Thymus (tissue), 11 donors: ENCODE results near the gene CLTC. TPM values are rescaled to one million over a fixed set of nuclear protein-coding genes. Genes with fewer than 3 reads are reported as not detected.

Experiments used
- DNase-seq, 9 donors: peaks; one replicate each; pipeline ENCODE4 v3.0.0-alpha.2; 2013; ENCODE audit warnings: low spot score in 9 of 9, low read depth in 6 of 9, missing footprints in 1 of 9
- H3K27ac ChIP-seq, 2 donors: one replicate each; pipeline ENCODE4 v1.5.1; 2013; ENCODE audit warnings: control low read depth in 1 of 2, low read depth in 1 of 2, low read length in 1 of 2, mild to moderate bottlenecking in 1 of 2, moderate library complexity in 1 of 2
- H3K27me3 ChIP-seq, 2 donors: one replicate each; pipeline ENCODE4 v1.5.1; 2013; ENCODE audit warnings: low read length in 1 of 2; ENCODE audit not compliant: control insufficient read depth in 2 of 2, insufficient read depth in 1 of 2
- H3K36me3 ChIP-seq, 2 donors: one replicate each; pipeline ENCODE4 v1.5.1; 2013; ENCODE audit warnings: low read length in 1 of 2, mild to moderate bottlenecking in 1 of 2, moderate library complexity in 1 of 2; ENCODE audit not compliant: control insufficient read depth in 2 of 2, insufficient read depth in 2 of 2
- H3K4me1 ChIP-seq, 2 donors: one replicate each; pipeline ENCODE4 v1.5.1; 2013; ENCODE audit warnings: low read length in 2 of 2; ENCODE audit not compliant: control insufficient read depth in 2 of 2, insufficient read depth in 2 of 2
- H3K4me3 ChIP-seq, 2 donors: one replicate each; pipeline ENCODE4 v1.5.1; 2013; ENCODE audit warnings: low read length in 2 of 2, control low read depth in 1 of 2, mild to moderate bottlenecking in 1 of 2
- H3K9me3 ChIP-seq, 2 donors: one replicate each; pipeline ENCODE4 v1.5.1; 2013; ENCODE audit warnings: low read length in 1 of 2, mild to moderate bottlenecking in 1 of 2; ENCODE audit not compliant: control insufficient read depth in 2 of 2, insufficient read depth in 1 of 2
- WGBS: extraction: QIAGEN DNeasy Blood & Tissue Kit; methylation state at CpG from one replicate; pipeline ENCODE4 v1.1.7; 2013; 5-methylcytosine and 5-hydroxymethylcytosine counted together
- polyA plus RNA-seq: library from polyadenylated mRNA; stranded (reverse); fragments of 200-250 nt; gene quantifications from one replicate; pipeline ENCODE4 v1.2.3, GENCODE V29; 2013
- total RNA-seq: library from RNA; stranded (reverse); fragments of 120-200 nt; gene quantifications from one replicate; pipeline ENCODE4 v1.2.4, GENCODE V29; 2013
- donor health status: healthy.

CLTC gene
- total and polyA plus RNA-seq, 2 donors: 89.0 to 127 TPM

DNA sequence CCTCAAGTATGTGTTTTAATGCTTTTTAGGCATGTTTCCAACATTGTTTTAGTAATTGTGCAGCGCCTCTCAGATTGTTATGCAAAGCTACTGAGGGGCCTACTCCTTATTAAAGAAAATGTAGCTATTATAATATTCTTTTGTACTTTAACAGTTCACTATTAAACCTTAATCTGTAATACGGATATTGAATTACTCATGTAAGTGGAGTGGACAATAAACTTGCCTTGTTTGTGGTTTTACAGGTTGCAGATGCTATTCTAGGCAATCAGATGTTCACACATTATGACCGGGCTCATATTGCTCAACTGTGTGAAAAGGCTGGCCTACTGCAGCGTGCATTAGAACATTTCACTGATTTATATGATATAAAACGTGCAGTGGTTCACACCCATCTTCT, 46.5 kb downstream of the CLTC start:
- 94% methylated on average over 5 of the region's 5 CpGs for WGBS
- Histone ChIP-seq H3K4me1 (no peaks in the 10 kb centered on the region), H3K27me3 (no peaks in the 10 kb centered on the region), H3K9me3 (no peaks in the 10 kb centered on the region), H3K27ac (no peak overlapping the region), H3K36me3 (peaks cover 26 to 86% of the 10 kb centered on the region in 2 donors), H3K4me3 (no peak overlapping the region)
- no peak for DNase-seq

DNA sequence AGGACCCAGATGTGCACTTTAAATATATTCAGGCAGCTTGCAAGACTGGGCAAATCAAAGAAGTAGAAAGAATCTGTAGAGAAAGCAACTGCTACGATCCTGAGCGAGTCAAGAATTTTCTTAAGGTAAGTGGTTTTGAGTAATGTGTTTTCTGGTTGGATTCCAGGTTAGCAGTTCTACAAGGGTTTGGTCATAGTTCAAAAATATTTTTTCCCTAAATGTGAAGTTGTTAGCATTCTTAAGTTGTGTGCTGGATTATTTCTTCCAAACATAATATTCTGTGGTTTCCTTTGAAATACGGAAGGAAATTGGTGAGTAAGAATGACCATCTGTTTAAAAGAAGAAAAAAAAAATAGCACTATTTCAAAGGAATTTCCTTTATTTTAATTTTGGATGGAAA, 49.1 kb downstream of the CLTC start:
- H3K27me3 ChIP-seq: no peaks in the 10 kb centered on the region
- 43% methylated on average over 3 of the region's 3 CpGs for WGBS
- no peak overlapping the region for H3K27ac ChIP-seq
- no peaks in the 10 kb centered on the region for H3K9me3 ChIP-seq
- no peak overlapping the region for H3K4me3 ChIP-seq
- no peak for DNase-seq
- H3K36me3 ChIP-seq: peaks cover 20 to 83% of the 10 kb centered on the region in 2 donors
- no peaks in the 10 kb centered on the region for H3K4me1 ChIP-seq

DNA sequence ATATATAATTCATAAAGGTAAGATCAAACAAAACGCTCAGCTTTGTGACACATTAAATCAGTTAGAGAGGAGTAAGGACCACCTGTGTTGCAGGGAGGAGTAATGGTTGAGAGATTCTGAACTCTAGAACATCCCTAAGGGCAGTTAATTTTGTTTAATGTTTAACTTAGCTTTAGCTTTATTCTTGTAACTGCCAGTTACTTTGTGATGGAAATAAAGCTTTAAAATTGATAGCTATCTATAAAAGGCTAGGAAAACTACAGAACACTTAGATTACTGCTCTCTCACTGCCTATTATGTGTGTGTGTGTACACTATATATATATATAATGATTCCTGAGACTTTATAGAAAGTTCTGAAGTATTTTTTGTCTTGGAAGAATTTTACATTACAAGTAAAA, 49.7 kb downstream of the CLTC start:
- 78% methylated on average over 1 of the region's 1 CpG for WGBS
- DNase-seq: no peak
- Histone ChIP-seq H3K4me3 (no peak overlapping the region), H3K27me3 (no peaks in the 10 kb centered on the region), H3K4me1 (no peaks in the 10 kb centered on the region), H3K9me3 (no peaks in the 10 kb centered on the region), H3K27ac (no peak overlapping the region), H3K36me3 (peaks cover 19 to 83% of the 10 kb centered on the region in 2 donors)

DNA sequence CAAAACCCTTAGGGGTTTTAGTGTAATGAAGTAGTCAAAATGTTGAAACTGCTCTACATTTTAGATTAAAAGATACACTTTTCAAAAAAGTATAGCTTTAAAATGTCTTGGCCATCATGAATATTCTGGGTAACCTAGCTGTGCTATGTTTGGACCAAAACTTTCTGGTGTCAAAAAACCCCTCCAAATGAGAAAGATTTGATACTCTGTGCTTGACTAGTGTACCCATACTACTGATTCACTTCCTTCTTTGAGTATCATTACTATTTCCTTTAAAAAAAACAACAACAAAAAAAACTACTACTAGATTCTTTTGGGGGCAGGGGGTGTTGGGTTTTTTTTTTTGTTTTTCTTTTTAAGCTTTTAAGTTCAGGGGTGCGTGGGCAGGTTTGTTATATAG, 50.2 kb downstream of the CLTC start:
- peaks cover 15 to 82% of the 10 kb centered on the region in 2 donors for H3K36me3 ChIP-seq
- no peak overlapping the region for H3K27ac ChIP-seq
- no peak overlapping the region for H3K4me3 ChIP-seq
- WGBS: 98% methylated on average over 1 of the region's 1 CpG
- no peak for DNase-seq
- H3K4me1 ChIP-seq: no peaks in the 10 kb centered on the region
- H3K27me3 ChIP-seq: no peaks in the 10 kb centered on the region
- H3K9me3 ChIP-seq: no peaks in the 10 kb centered on the region

DNA sequence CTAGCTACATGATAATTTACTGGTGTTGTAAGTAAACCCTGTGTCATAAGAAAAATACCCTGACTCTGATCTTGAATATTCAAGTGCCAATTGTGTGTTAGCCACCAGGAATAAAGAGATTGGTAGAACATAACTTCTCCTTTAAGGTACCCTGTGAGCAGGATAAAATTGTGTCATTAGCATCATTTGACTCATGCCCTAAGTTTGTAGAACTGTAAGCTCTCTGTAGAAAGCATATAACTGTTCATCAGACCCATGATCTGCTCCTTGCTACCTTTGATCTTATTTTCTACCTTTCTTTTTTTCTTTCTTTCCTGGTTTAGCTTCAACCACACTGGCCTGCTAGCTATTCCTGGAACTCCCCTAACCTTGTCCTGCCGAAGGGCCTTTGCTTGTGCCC, 51.7 kb downstream of the CLTC start:
- H3K27ac ChIP-seq: no peak overlapping the region
- H3K27me3 ChIP-seq: no peaks in the 10 kb centered on the region
- no peak overlapping the region for H3K4me3 ChIP-seq
- no peaks in the 10 kb centered on the region for H3K4me1 ChIP-seq
- peaks cover 10 to 84% of the 10 kb centered on the region in 2 donors for H3K36me3 ChIP-seq
- no peaks in the 10 kb centered on the region for H3K9me3 ChIP-seq
- 98% methylated on average over 1 of the region's 1 CpG for WGBS
- no peak for DNase-seq

DNA sequence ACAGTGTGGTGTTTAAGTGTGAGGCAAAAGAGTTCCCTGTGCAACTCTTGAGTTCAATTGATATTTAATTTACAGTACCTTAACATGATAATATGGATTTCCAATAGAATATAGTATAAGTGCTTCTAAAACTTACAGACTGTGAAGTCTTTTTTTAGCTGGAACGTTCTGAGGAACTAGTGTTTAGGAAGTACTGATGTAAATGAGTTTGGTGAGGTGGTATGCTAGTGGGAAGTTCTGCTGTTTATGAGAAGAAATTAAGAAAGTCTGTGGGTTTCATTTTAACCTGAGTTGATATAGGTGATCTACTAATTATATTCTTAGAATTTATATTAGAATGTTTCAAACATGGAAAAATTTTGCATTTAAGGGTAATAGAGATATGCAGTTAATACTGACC, 55.5 kb downstream of the CLTC start:
- Histone ChIP-seq H3K9me3 (no peaks in the 10 kb centered on the region), H3K27ac (no peak overlapping the region), H3K36me3 (peaks cover 19 to 83% of the 10 kb centered on the region in 2 donors), H3K4me3 (no peak overlapping the region), H3K4me1 (no peaks in the 10 kb centered on the region), H3K27me3 (no peaks in the 10 kb centered on the region)
- 58% methylated on average over 1 of the region's 1 CpG for WGBS
- no peak for DNase-seq

DNA sequence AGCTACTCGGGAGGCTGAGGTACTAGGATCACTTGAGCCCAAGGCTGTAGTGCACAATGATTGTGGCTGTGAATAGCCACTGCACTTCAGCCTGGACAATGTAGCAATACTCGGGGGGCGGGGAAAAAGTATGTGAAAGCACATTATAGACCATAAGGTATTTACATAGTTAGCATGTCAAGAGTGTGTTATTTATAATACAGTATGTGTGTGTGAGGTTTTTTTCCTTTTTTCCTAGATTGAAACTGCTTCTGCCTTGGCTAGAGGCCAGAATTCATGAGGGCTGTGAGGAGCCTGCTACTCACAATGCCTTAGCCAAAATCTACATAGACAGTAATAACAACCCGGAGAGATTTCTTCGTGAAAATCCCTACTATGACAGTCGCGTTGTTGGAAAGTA, 57.0 kb downstream of the CLTC start:
- WGBS: 96% methylated on average over 7 of the region's 7 CpGs
- peaks cover 29 to 84% of the 10 kb centered on the region in 2 donors for H3K36me3 ChIP-seq
- no peak for DNase-seq

DNA sequence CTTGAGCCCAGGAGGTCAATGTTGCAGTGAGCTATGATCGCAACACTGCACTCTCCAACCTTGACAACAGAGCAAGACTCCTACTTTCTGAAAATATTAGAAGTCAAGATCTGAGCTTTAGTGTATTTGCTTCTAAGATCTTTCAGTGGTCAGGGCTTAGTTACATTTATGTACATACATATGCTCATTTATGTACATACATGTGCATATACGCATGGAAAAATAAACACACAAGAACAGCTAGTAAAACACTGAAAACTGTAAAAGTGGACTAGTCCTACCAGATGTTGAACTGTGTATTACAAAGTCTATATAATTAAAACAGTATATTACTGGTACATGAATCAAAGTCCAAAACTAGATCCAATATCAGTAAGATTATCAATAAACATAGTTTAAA, 59.2 kb downstream of the CLTC start:
- no peak for DNase-seq
- 67% methylated on average over 2 of the region's 2 CpGs for WGBS
- Histone ChIP-seq H3K36me3 (peaks cover 34 to 89% of the 10 kb centered on the region in 2 donors), H3K27ac (no peak overlapping the region), H3K27me3 (no peaks in the 10 kb centered on the region), H3K4me3 (no peak overlapping the region), H3K4me1 (no peaks in the 10 kb centered on the region), H3K9me3 (no peaks in the 10 kb centered on the region)

More for the DNA sequence above, 57.0 kb downstream of the CLTC start:
- Histone ChIP-seq H3K4me1 (no peaks in the 10 kb centered on the region), H3K27ac (no peak overlapping the region), H3K4me3 (no peak overlapping the region), H3K9me3 (no peaks in the 10 kb centered on the region), H3K27me3 (no peaks in the 10 kb centered on the region)

DNA sequence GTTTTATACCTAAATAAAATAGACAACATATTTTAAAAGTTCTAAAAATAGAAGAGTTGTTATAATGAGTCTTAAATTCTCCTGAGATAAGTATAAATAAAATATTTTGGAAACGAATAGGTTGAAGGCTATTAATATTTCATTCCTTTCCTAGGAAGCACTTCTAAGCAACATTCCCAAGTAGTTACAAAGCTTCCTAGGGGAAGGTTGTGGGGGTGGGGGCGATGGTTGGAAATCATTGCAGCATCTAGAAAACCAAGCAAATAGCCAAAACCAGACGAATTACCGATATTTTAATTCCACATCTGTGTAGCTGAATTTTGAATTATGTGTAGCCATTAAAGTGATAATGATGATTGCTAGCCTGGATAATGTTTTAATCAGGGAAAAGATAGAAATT, 60.6 kb downstream of the CLTC start:
- H3K27me3 ChIP-seq: no peaks in the 10 kb centered on the region
- no peak overlapping the region for H3K27ac ChIP-seq
- peaks cover 42 to 90% of the 10 kb centered on the region in 2 donors for H3K36me3 ChIP-seq
- H3K4me1 ChIP-seq: no peaks in the 10 kb centered on the region
- DNase-seq: no peak
- WGBS: 99% methylated on average over 4 of the region's 4 CpGs
- no peaks in the 10 kb centered on the region for H3K9me3 ChIP-seq
- no peak overlapping the region for H3K4me3 ChIP-seq

DNA sequence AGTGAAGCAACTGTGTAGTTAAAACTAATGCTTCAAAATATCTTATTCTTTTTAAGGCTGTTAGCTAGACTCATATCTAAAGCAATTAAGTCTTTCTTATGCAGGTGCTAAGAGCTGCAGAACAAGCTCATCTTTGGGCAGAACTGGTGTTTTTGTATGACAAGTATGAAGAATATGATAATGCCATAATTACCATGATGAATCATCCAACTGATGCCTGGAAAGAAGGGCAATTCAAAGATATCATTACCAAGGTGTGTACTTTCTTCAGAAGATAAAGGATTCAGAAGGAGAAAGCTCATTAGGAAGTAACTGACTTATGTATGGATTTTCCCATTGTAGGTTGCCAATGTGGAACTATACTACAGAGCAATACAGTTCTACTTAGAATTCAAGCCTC, 63.6 kb downstream of the CLTC start:
- H3K27ac ChIP-seq: no peak overlapping the region
- peaks cover 38 to 94% of the 10 kb centered on the region in 2 donors for H3K36me3 ChIP-seq
- H3K4me3 ChIP-seq: no peak overlapping the region
- DNase-seq: no peak
- no peaks in the 10 kb centered on the region for H3K27me3 ChIP-seq
- H3K4me1 ChIP-seq: no peaks in the 10 kb centered on the region
- H3K9me3 ChIP-seq: no peaks in the 10 kb centered on the region
